ENCODE measurements around the gene BBOX1.

DNA sequence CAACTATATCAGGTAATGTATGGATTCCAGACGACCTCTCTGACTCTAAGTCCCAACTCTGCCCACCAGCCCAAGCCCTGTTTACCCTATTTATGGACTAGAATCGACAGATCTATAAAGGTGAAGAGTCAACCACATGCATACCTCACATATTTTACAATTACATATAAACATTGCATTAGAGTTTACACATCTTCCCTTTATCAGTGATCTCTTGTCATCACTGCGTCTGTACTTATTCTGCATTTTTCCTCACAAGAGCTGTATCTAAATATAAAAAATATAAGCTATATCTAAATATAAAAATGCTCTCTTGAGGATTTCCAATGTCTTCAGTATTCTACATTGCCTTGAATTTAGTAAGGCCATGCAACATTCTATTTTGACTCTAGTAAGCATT lies 38.2 kb upstream of the BBOX1 start:
- TF ChIP-seq, protein P1, sequence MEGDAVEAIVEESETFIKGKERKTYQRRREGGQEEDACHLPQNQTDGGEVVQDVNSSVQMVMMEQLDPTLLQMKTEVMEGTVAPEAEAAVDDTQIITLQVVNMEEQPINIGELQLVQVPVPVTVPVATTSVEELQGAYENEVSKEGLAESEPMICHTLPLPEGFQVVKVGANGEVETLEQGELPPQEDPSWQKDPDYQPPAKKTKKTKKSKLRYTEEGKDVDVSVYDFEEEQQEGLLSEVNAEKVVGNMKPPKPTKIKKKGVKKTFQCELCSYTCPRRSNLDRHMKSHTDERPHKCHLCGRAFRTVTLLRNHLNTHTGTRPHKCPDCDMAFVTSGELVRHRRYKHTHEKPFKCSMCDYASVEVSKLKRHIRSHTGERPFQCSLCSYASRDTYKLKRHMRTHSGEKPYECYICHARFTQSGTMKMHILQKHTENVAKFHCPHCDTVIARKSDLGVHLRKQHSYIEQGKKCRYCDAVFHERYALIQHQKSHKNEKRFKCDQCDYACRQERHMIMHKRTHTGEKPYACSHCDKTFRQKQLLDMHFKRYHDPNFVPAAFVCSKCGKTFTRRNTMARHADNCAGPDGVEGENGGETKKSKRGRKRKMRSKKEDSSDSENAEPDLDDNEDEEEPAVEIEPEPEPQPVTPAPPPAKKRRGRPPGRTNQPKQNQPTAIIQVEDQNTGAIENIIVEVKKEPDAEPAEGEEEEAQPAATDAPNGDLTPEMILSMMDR (conservative IDR thresholded peaks at IDR 0.05 in 1 of 2, IDR thresholded peaks at IDR 0.05 in 1 of 2; ENCODE audit: low read depth in 1 of 2, low read length in 2 of 2) = no peak
- no peak for TF ChIP-seq EZH2 (IDR thresholded peaks at IDR 0.05; ENCODE audit: low read length, missing control alignments)
